Measurements from ENCODE around the gene OGDHL.

The OGDHL gene

DNA sequence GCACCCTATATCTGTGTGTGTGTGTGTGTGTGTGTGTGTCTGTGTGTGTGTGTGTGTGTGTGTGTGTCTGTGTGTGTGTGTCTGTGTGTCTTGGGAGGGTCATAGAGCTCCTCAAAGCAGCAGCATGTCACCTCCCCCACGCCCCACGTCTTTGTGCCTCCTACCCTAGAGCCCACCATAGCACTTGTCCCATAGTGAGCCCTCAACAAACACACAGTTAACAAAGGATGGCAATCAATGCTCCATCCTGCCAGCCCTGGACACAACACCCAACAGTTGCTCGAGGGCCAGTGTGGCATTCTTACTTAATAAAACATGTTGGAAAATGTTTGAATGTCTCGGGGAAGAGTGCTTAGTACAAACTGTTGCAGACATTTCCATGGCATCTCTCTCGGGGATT, 52.2 kb downstream of the OGDHL start:
- Histone ChIP-seq H3K4me3 (ENCODE audit: low read depth in 1 of 2, low read length in 2 of 2) (no peak overlapping the region), H3K27me3 (ENCODE audit: control insufficient read depth in 1 of 2, insufficient read depth in 2 of 2, low read length in 2 of 2) (no peaks in the 10 kb centered on the region), H3K9me3 (ENCODE audit: low read length) (no peaks in the 10 kb centered on the region), H3K9ac (ENCODE audit: low read length) (no peak overlapping the region), H3K4me1 (ENCODE audit: insufficient read depth, low read length) (no peaks in the 10 kb centered on the region), H3K27ac (ENCODE audit: low read depth, low read length) (no peak overlapping the region), H3K36me3 (ENCODE audit: insufficient read depth, low read length) (no peaks in the 10 kb centered on the region)

DNA sequence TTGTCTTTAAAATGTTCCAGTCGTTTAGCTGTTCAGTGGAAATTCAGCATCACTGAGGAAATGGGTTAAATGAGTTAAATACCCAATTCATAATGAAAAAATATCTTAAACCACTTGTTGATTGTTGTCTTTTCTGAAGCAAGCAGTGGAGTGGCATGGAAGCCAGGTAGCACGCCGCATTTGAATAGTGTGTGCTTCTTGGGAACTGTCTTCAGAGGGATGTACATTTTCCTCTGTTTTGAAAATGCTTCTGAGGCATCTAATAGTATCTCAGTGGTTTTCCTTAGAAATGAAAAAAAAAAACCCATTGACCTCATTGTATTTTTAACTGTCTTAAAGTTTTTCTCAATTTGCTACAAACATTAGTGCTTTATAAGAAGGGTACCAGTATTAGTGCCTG, 54.5 kb downstream of the OGDHL start:
- no peak overlapping the region for H3K27ac ChIP-seq (ENCODE audit: low read depth, low read length)
- H3K4me1 ChIP-seq (ENCODE audit: insufficient read depth, low read length), result no peaks in the 10 kb centered on the region
- no peaks in the 10 kb centered on the region for H3K9me3 ChIP-seq (ENCODE audit: low read length)
- H3K27me3 ChIP-seq (ENCODE audit: control insufficient read depth in 1 of 2, insufficient read depth in 2 of 2, low read length in 2 of 2), result no peaks in the 10 kb centered on the region
- no peak overlapping the region for H3K4me3 ChIP-seq (ENCODE audit: low read depth in 1 of 2, low read length in 2 of 2)
- no peak overlapping the region for H3K9ac ChIP-seq (ENCODE audit: low read length)
- H3K36me3 ChIP-seq (ENCODE audit: insufficient read depth, low read length), result no peaks in the 10 kb centered on the region

DNA sequence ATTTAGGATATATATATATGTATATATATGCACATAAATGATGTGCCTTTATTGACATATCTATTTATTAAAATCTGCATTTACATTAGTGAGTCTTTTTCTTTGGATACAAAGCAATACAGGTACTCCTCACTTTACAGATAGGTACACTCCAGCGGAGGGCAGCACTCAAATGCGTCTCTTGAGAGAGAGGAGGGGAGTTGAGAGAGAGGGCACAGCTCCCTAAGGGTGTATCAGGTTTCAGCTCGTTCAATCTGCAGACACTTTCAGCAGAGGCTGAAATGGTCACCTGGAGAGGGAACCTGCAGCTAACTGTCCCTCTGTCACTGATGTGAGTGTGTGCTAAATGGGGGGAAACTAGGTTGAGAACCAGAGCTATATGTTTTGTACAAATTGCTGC, 61.1 kb downstream of the OGDHL start:
- Histone ChIP-seq H3K9me3 (ENCODE audit: low read length) (no peaks in the 10 kb centered on the region), H3K36me3 (ENCODE audit: insufficient read depth, low read length) (no peaks in the 10 kb centered on the region), H3K4me1 (ENCODE audit: insufficient read depth, low read length) (no peaks in the 10 kb centered on the region)

DNA sequence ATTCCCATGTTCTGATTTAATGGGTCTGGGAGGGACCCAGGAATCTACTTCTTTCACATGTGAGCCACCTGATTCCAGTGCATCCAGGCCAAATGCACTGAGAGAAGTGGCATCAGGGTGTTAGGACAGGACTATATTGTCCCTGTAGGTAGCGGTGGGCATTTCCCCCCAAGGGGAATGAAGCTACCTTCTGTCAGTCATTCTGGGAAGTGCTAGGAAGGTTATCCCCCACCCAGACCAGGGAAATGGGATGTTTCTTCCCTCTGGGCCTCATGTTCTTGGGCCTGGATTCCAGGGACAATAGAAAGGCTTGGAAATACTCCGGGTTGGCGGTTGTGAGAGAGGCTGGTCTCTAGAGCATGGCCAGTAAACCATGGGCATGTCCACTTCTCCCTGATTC, 61.9 kb downstream of the OGDHL start:
- Histone ChIP-seq H3K9ac (ENCODE audit: low read length) (no peak overlapping the region), H3K4me1 (ENCODE audit: insufficient read depth, low read length) (no peaks in the 10 kb centered on the region), H3K9me3 (ENCODE audit: low read length) (no peaks in the 10 kb centered on the region), H3K4me3 (ENCODE audit: low read depth in 1 of 2, low read length in 2 of 2) (no peak overlapping the region), H3K27me3 (ENCODE audit: control insufficient read depth in 1 of 2, insufficient read depth in 2 of 2, low read length in 2 of 2) (no peaks in the 10 kb centered on the region), H3K36me3 (ENCODE audit: insufficient read depth, low read length) (no peaks in the 10 kb centered on the region), H3K27ac (ENCODE audit: low read depth, low read length) (no peak overlapping the region)

More for the DNA sequence above, 61.1 kb downstream of the OGDHL start:
- Histone ChIP-seq H3K27ac (ENCODE audit: low read depth, low read length) (no peak overlapping the region), H3K9ac (ENCODE audit: low read length) (no peak overlapping the region), H3K4me3 (ENCODE audit: low read depth in 1 of 2, low read length in 2 of 2) (no peak overlapping the region), H3K27me3 (ENCODE audit: control insufficient read depth in 1 of 2, insufficient read depth in 2 of 2, low read length in 2 of 2) (no peaks in the 10 kb centered on the region)

DNA sequence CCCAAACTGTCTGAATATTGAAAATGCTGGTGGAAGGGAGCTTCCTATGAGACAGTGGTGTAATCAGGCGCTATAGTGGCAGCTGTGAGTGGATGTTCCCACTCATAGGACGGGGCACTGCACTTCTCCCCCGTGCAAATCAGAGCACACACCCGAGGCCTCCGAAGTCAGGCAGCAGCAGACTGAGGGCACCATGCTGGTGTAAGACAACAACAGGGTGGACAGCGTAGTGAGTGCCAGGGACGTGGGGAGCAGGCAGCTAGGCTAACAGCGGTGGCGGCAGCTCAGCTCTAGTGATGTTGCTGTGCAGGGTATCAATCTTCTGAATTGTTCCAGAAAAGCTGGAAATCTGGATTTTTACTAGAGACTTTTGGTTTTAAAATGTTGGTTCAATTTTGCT, 63.4 kb downstream of the OGDHL start:
- Histone ChIP-seq H3K9me3 (ENCODE audit: low read length) (no peaks in the 10 kb centered on the region), H3K4me3 (ENCODE audit: low read depth in 1 of 2, low read length in 2 of 2) (no peak overlapping the region), H3K4me1 (ENCODE audit: insufficient read depth, low read length) (no peaks in the 10 kb centered on the region), H3K27ac (ENCODE audit: low read depth, low read length) (no peak overlapping the region), H3K9ac (ENCODE audit: low read length) (no peak overlapping the region), H3K36me3 (ENCODE audit: insufficient read depth, low read length) (no peaks in the 10 kb centered on the region), H3K27me3 (ENCODE audit: control insufficient read depth in 1 of 2, insufficient read depth in 2 of 2, low read length in 2 of 2) (no peaks in the 10 kb centered on the region)

DNA sequence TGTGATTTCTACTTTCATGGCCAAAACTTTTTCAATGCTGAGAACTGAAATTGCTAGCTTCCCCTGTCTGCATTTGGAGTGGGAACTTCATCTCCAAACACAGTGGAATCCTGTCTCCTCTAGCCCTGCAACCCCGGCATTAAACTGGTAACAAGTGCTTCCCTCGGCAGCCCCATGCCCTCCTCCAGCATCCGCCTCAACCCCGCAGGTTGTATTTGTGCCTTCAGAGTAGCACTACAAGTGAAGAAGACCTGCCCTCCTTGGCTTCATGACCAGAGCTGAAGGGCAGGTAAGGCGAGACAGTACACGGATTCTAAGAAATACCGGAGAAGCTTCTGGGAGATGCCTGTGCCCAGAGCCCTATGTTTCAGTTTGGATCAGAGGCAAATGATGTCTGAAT, 65.8 kb downstream of the OGDHL start:
- Histone ChIP-seq H3K27ac (ENCODE audit: low read depth, low read length) (no peak overlapping the region), H3K27me3 (ENCODE audit: control insufficient read depth in 1 of 2, insufficient read depth in 2 of 2, low read length in 2 of 2) (no peaks in the 10 kb centered on the region), H3K9me3 (ENCODE audit: low read length) (no peaks in the 10 kb centered on the region), H3K4me1 (ENCODE audit: insufficient read depth, low read length) (no peaks in the 10 kb centered on the region), H3K4me3 (ENCODE audit: low read depth in 1 of 2, low read length in 2 of 2) (no peak overlapping the region), H3K36me3 (ENCODE audit: insufficient read depth, low read length) (no peaks in the 10 kb centered on the region), H3K9ac (ENCODE audit: low read length) (no peak overlapping the region)

DNA sequence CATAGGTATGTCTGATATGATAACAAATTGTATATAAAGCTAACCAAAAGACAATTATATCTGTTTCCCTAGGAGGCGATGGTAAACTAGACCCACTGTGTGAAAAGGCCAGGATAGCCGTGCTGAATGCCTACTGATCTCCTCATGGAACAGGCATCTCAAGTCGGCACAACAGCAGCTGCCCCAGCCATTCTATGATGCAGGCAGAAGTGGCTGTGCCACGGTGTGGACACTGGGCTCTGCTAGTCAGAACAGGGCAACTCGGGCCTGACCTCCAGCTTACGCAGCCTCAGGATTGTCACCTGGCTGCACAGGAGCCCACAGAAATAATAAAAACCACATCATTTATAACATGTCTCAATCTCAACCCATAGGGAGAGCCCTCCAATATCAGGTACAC, 67.7 kb downstream of the OGDHL start:
- H3K9ac ChIP-seq (ENCODE audit: low read length), result no peak overlapping the region
- no peak overlapping the region for H3K4me3 ChIP-seq (ENCODE audit: low read depth in 1 of 2, low read length in 2 of 2)
- H3K27ac ChIP-seq (ENCODE audit: low read depth, low read length), result no peak overlapping the region
- no peaks in the 10 kb centered on the region for H3K9me3 ChIP-seq (ENCODE audit: low read length)
- H3K4me1 ChIP-seq (ENCODE audit: insufficient read depth, low read length), result no peaks in the 10 kb centered on the region
- H3K27me3 ChIP-seq (ENCODE audit: control insufficient read depth in 1 of 2, insufficient read depth in 2 of 2, low read length in 2 of 2), result peaks cover 0 to 7% of the 10 kb centered on the region in 2 donors
- no peaks in the 10 kb centered on the region for H3K36me3 ChIP-seq (ENCODE audit: insufficient read depth, low read length)

DNA sequence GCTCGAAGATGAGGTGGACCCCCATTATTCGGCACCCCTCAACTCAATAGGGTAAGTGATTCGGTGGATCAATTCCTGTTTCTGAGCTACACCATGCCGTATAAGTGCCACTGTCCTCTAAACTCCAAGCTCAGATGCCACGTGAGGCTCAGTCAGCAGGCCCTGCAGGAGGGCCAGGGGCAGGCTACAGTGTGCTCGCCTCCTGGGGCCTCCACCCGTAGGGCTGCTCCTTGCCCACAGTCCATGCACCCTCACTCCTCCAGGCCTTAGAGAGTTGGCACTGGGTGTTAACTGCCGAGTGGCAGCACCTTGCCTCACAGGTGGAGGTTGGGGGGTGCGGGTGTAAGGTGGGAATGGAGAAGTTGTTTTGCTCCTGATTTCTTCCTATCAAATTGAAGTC, 70.5 kb downstream of the OGDHL start:
- Histone ChIP-seq H3K4me1 (ENCODE audit: insufficient read depth, low read length) (no peaks in the 10 kb centered on the region), H3K9ac (ENCODE audit: low read length) (no peak overlapping the region), H3K27me3 (ENCODE audit: control insufficient read depth in 1 of 2, insufficient read depth in 2 of 2, low read length in 2 of 2) (peaks cover 0 to 11% of the 10 kb centered on the region in 2 donors), H3K36me3 (ENCODE audit: insufficient read depth, low read length) (no peaks in the 10 kb centered on the region), H3K4me3 (ENCODE audit: low read depth in 1 of 2, low read length in 2 of 2) (no peak overlapping the region), H3K27ac (ENCODE audit: low read depth, low read length) (no peak overlapping the region), H3K9me3 (ENCODE audit: low read length) (no peaks in the 10 kb centered on the region)

DNA sequence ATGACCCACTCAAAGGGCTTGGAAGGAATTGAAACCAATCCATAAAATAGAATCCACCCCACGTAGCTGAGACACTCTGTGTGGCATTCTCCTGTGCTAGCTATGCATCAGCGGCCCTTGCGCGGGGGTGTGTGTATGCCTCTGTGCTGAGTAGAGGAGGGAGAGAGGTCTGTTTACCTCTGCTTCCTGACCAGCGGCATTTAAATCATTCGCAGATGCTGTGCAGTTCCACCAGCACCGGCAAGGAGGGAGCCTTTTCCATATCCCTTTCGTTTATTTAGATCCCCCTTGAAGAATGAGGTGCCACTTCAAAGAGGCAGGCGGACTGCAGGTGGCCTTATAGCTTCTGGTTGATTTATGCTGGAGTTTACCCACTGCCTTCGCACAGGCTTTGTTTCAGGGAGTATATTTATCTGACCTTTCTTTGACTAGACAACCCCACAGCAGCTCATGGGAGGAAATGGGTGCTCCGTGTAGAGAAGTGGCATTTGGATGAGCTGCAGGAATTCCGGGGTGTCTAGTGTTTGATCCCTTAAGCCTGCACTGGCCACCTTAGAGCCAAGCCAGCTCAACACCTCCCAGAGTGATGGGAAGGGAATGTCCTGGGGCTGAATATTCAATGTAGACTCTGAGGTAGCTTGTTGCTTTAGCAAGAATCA, 71.3 kb downstream of the OGDHL start:
- no peaks in the 10 kb centered on the region for H3K36me3 ChIP-seq (ENCODE audit: insufficient read depth, low read length)
- no peaks in the 10 kb centered on the region for H3K4me1 ChIP-seq (ENCODE audit: insufficient read depth, low read length)
- no peak overlapping the region for H3K4me3 ChIP-seq (ENCODE audit: low read depth in 1 of 2, low read length in 2 of 2)
- H3K27ac ChIP-seq (ENCODE audit: low read depth, low read length), result no peak overlapping the region
- no peaks in the 10 kb centered on the region for H3K9me3 ChIP-seq (ENCODE audit: low read length)
- no peak overlapping the region for H3K9ac ChIP-seq (ENCODE audit: low read length)
- peaks cover 0 to 11% of the 10 kb centered on the region in 2 donors for H3K27me3 ChIP-seq (ENCODE audit: control insufficient read depth in 1 of 2, insufficient read depth in 2 of 2, low read length in 2 of 2)

DNA sequence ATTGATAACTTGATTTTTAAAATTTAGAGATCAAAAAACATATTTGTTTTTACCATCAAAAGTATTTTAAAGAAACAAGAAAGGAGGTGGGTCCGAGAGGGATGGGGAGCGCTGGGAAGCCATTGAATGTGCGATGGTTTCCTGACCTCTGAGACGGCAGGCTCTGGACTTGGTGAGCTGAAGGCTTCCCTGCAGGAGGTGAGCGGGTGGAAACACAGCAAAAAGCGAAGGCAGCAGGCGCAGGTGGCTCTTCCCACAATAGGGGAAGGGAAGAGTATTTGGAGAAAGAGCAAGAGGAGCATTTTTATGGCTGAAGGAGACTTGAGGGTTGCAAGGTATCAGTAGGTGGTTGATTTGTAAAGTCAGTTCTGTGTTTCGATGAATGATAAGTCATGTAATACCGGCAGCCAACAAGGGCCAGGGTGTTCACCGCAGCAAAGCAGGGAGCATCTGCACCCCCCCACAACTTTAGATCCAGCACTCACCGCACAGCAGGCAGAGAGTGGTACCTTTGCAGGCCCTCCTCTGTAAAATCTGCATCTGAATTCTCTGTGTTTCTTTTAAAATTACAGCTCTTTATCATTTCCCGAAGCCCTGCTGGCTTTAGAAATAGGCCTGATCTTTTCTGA, 72.1 kb downstream of the OGDHL start:
- Histone ChIP-seq H3K4me3 (ENCODE audit: low read depth in 1 of 2, low read length in 2 of 2) (no peak overlapping the region), H3K4me1 (ENCODE audit: insufficient read depth, low read length) (no peaks in the 10 kb centered on the region), H3K9ac (ENCODE audit: low read length) (no peak overlapping the region), H3K27ac (ENCODE audit: low read depth, low read length) (no peak overlapping the region), H3K9me3 (ENCODE audit: low read length) (no peaks in the 10 kb centered on the region), H3K36me3 (ENCODE audit: insufficient read depth, low read length) (no peaks in the 10 kb centered on the region), H3K27me3 (ENCODE audit: control insufficient read depth in 1 of 2, insufficient read depth in 2 of 2, low read length in 2 of 2) (peaks cover 0 to 11% of the 10 kb centered on the region in 2 donors)

DNA sequence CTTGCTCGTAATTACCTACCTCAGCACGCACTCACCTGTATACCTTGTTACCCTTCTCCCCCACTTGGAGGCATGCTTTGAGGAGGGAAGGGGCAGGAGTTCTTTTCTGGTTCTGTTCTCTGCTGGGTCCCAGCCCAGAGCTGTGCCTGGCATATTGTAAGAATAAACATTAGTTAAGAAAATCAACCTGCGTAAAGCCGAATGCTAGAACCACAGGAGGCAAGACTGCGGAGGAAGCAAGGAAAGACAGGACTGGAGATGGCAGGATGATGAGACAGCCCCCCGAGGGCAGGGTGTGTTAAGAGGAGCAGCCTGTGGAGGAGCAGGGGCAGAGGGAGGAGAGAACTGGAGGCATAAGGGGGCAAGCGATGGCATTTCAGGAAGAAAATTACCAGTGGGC, 73.2 kb downstream of the OGDHL start:
- peaks cover 0 to 11% of the 10 kb centered on the region in 2 donors for H3K27me3 ChIP-seq (ENCODE audit: control insufficient read depth in 1 of 2, insufficient read depth in 2 of 2, low read length in 2 of 2)
- H3K9me3 ChIP-seq (ENCODE audit: low read length), result no peaks in the 10 kb centered on the region
- H3K4me1 ChIP-seq (ENCODE audit: insufficient read depth, low read length), result no peaks in the 10 kb centered on the region
- H3K9ac ChIP-seq (ENCODE audit: low read length), result no peak overlapping the region
- no peak overlapping the region for H3K27ac ChIP-seq (ENCODE audit: low read depth, low read length)
- no peak overlapping the region for H3K4me3 ChIP-seq (ENCODE audit: low read depth in 1 of 2, low read length in 2 of 2)
- H3K36me3 ChIP-seq (ENCODE audit: insufficient read depth, low read length), result no peaks in the 10 kb centered on the region

DNA sequence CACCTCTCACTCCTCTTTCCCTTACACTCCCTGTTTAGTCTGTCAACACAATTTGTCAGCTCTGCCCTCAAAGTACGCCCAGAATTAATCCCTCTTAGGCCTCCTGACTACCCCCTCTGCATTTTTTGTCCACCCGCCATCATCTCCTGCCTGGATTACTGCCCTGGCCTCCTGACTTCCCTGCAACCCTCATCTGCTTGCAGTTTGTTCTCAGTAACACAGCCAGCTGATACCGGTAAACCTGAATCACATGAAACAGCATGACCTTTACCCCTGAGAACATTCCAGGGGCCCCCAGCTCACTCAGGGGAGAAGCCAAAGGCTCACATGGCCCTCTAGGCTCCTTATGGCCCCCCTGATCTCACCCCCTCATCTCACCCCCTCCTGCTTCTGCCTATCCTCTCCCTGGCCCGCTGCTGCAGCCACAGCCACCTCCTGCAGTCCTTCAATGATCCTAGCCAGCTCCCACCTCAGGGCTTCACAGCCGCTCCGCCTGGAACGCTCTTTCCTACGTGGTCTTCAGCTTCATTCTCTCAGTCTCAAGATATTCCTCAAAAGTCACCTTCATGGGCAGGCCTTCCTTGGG, 73.8 kb downstream of the OGDHL start:
- Histone ChIP-seq H3K9ac (ENCODE audit: low read length) (no peak overlapping the region), H3K9me3 (ENCODE audit: low read length) (no peaks in the 10 kb centered on the region), H3K27ac (ENCODE audit: low read depth, low read length) (no peak overlapping the region), H3K27me3 (ENCODE audit: control insufficient read depth in 1 of 2, insufficient read depth in 2 of 2, low read length in 2 of 2) (peaks cover 0 to 11% of the 10 kb centered on the region in 2 donors), H3K4me1 (ENCODE audit: insufficient read depth, low read length) (no peaks in the 10 kb centered on the region), H3K4me3 (ENCODE audit: low read depth in 1 of 2, low read length in 2 of 2) (no peak overlapping the region), H3K36me3 (ENCODE audit: insufficient read depth, low read length) (no peaks in the 10 kb centered on the region)
